ENCODE data around the gene SPATA33.
"Not testable (repeated sequence)": the region's sequence is repeated elsewhere in the genome, so short reads cannot be mapped to it uniquely, and the experiment has no call there.

The SPATA33 gene

DNA sequence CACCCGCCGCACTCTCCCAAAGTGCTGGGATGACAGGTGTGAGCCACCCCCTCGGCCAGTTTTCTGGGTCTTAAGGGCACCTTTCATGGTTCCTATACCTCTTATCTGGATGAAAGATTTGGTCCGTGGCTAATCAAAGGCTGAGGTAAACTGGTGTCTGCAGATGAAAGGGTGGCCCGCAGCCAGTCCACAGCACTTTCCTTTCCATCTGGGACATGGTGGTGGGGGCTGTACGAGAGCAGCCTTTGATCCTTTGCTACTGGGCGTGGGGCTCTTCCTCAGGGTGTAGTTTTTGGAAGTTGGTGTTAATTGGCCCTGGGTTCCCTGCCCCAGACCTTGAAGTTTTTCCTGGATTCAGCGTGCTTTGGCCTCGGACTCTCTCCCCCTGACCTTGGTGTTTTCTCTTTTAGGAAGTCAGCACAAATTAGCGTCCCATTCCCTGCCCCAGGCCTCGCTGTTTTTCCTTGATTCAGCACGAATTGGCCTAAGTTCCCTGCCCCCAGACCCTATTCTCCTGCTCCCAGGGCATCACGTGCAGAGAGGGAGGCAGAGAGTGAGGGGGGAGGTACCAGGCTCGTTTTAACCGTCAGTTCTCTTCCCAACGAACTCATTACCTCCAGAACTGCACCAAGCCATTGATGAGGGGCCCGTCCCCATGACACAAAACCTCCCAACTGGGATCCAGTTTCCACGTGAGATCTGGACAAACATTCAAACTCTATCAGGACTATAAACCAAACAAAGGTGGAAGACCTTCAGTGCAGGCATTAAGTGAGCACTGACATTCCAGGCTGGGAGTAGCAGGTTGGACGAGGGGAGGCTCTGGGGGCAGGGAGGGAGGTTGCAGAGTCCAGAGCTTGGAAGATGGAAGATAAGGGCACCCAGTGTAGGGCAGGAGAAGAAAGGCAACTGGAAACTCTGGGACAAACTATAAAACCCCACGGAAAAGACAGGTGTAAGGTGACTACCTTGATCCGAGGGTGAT lies 32.6 kb upstream of the SPATA33 start:
- no peak for DNase-seq (ENCODE audit: low read depth in 2 of 3, low spot score in 1 of 3)

DNA sequence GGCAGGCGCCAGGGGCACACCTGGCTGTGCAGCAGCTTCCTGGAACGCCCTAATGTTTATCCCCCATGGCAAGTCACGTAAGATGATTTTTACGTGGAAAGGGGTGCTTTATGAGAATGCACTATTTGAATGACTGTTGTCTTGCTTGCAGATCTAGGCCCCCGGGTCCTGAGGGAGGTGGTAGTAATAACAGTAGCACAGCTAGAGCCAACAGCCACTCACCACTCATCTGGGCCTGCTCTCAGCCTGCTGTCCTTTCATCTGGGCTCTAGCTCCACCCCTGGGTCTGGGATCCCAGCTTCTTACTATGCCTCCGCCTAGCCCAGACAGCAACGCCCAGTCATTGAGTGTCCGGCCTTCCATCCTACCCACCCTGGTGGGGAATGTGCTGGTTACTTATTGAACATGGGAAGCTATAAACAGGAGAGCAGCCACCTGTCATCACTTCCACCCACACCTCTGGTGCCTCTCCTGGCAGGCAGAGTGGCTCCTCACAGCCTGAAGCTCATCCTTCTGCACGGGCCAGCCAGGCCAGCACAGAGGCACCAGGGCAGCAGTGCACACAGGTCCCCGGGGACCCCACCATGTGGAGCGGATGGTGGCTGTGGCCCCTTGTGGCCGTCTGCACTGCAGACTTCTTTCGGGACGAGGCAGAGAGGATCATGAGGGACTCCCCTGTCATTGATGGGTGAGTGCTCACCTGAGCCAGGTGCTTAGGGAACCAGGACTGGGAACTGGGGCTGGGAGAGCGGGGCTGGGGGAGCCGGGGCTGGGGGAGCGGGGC lies 27.6 kb upstream of the SPATA33 start:
- no peak for DNase-seq (ENCODE audit: low read depth in 2 of 3, low spot score in 1 of 3)

DNA sequence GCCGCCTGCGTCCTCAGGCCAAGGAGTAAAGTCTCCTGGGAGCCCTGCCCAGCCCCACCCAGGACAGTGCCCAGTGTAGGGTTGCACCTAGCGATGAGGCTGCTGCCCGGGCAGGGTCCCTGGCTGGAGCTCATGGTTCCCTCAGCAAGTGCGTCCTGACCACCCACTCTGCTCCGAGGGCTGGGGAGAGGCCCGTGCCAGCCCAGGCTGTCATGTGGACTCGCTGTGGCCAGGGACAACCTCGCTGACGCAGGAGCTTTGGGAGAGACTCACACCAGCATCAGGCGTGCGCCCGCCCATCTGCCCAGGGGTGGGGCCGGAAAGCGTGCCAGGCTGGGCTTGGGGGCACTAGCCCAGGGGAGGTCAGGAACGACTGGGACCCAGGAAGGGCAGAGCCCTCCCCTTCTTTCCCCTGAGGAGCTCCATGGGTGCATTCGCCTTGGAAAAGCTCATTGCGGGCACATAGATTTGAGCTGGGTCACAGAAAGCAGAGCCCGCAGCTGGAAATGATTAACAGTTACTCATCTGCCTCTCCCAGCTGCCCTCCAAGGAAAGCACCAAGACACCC lies 24.5 kb upstream of the SPATA33 start:
- no peak for DNase-seq (ENCODE audit: low read depth in 2 of 3, low spot score in 1 of 3)

DNA sequence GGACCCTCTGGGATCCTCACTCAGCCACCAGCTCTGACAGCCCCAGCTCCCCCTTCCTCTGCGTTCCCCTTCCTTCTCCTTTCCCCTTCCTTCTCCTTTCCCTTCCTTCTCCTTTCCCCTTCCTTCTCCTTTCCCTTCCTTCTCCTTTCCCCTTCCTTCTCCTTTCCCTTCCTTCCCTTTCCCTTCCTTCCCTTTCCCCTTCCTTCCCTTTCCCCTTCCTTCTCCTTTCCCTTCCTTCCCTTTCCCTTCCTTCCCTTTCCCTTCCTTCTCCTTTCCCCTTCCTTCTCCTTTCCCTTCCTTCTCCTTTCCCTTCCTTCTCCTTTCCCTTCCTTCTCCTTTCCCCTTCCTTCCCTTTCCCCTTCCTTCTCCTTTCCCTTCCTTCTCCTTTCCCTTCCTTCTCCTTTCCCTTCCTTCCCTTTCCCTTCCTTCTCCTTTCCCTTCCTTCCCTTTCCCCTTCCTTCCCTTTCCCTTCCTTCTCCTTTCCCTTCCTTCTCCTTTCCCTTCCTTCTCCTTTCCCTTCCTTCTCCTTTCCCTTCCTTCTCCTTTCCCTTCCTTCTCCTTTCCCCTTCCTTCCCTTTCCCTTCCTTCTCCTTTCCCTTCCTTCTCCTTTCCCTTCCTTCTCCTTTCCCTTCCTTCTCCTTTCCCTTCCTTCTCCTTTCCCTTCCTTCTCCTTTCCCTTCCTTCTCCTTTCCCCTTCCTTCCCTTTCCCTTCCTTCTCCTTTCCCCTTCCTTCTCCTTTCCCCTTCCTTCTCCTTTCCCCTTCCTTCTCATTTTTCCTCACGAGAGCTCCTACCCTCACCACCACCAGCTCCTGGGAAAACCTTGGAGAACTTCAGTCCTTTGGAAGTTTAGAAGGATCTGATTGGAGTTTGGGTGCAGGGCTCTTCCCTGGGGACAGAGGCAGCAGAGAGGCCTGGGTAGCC lies 22.9 kb upstream of the SPATA33 start:
- not testable (repeated sequence) for DNase-seq (ENCODE audit: low read depth in 2 of 3, low spot score in 1 of 3)

DNA sequence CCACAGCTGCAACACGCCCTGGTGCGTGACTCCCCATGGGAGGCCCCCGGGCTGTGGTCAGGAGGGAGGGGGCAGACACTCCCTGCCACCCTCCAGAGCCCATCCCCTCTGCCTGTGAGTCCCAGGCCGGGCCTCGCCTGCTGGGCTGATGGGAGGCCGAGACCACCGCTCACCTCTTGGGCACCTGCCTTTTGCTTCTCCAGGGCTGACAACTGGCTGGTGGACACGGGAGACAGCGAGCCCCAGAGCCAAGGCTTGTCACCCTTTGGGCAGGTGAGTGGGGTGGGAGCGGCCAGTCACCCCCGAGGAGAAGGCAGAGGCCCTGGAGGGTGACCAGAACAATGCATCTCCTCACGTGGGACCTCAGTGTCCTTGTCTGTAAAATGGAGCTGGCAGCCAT lies 21.0 kb upstream of the SPATA33 start:
- DNase-seq (ENCODE audit: low read depth in 2 of 3, low spot score in 1 of 3) = no peak

GRCh38 chr16:89637379-89637778 lies 20.3 kb upstream of the SPATA33 start:
- no peak for DNase-seq (ENCODE audit: low read depth in 2 of 3, low spot score in 1 of 3)

GRCh38 chr16:89638455-89638854 lies 19.2 kb upstream of the SPATA33 start:
- DNase-seq (ENCODE audit: low read depth in 2 of 3, low spot score in 1 of 3) = no peak

- no peak for DNase-seq (ENCODE audit: low read depth in 2 of 3, low spot score in 1 of 3)
Measured at GRCh38 chr16:89639385-89639784, 18.3 kb upstream of the SPATA33 start.

DNA sequence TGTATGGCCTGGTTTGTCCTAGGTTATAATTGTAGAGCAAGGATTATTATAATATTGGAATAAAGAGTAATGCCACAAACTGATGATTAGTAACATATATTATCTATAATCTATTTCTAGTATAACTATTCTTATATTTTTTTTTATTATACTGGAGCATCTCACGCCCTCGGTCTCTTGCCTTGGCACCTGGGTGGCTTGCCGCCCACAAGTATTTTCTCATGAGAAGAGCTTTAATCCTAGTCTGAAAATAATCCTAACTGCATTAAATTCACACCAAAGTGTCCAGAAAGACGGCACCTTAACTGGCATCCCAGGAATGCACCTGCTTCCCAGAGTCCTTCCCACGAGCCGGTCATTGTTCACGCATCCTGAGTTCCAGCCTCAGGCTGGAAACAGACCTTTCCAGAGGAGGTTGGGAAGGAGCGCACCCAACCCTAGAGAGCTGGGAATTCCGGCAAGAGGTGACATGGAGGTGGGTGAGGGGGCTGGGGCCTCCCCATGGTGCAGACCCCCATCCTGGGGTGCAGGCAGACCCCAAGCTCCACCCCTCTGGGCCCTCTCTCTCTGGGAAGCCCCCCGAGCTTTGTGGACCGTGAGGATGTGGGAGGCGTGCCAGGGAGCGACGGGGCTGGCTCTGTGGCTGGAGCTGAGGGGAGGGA lies 16.0 kb upstream of the SPATA33 start:
- no peak for DNase-seq (ENCODE audit: low read depth in 2 of 3, low spot score in 1 of 3)

GRCh38 chr16:89642574-89642973 lies 15.1 kb upstream of the SPATA33 start:
- no peak for DNase-seq (ENCODE audit: low read depth in 2 of 3, low spot score in 1 of 3)

DNA sequence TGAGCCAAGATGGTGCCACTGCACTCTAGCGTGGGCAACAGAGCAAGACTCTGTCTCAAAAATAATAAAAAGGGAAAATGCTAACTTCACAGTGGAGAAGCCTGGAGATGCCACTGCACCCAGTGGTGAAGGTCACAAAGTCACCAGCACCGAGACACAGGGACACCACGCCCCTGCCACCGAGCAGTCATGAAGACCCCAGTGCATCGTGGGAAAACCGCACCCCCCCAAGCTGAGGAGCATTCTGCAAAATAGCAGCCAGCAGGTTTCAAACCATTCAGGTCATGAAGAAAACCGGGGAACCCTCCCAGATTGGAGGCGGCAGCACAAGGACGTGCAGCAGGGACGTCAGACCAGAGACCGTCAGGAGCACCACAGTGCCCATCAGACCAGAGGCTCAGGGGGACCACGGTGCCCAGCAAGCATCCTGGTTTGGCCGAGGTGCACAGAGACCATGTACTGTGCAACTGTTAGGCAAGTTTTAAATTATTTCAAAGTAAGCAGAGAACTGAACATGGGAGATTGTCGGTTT lies 13.8 kb upstream of the SPATA33 start:
- no peak for DNase-seq (ENCODE audit: low read depth in 2 of 3, low spot score in 1 of 3)

DNA sequence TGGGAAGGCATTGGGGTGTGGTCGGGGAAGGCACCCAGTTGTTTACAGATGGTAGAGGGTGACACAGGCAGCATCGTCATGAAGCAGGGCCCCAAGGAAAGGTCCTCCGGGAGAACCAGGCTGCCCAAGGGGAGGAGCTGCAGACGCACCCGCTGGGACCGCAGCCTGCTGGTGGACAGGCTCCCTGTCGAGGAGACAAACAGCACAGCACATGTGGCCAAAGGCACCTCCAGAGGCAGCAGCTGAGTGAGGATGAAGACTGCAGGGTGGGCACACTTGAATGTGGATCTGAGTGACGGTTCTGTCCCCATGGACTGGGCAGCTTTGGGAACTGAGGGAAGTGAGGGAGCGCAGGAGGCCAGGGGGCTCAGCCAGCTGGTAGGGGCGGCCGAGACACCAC lies 12.5 kb upstream of the SPATA33 start:
- no peak for DNase-seq (ENCODE audit: low read depth in 2 of 3, low spot score in 1 of 3)

- DNase-seq (ENCODE audit: low read depth in 2 of 3, low spot score in 1 of 3) = no peak
Measured at GRCh38 chr16:89646270-89646669, 11.4 kb upstream of the SPATA33 start.

DNA sequence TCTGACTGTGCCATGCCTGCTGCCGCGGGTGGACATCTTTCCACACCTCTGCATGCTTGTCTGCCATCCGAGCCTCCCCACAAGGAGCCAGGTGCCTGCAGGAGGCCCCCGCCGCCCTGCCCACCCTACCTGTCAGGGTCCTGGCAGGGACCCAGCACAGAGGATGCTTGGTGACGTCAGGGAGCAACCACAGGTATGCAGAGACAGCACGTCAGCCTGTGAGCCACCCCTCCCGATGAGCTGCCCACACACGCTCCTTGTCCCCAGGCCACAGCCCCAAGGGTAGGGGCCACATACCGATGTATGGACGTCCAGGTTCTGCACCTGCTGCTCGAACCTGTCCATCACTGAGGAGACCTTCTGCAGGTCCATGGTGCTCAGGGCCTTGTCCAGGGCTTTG lies 10.7 kb upstream of the SPATA33 start:
- no peak for DNase-seq (ENCODE audit: low read depth in 2 of 3, low spot score in 1 of 3)

DNA sequence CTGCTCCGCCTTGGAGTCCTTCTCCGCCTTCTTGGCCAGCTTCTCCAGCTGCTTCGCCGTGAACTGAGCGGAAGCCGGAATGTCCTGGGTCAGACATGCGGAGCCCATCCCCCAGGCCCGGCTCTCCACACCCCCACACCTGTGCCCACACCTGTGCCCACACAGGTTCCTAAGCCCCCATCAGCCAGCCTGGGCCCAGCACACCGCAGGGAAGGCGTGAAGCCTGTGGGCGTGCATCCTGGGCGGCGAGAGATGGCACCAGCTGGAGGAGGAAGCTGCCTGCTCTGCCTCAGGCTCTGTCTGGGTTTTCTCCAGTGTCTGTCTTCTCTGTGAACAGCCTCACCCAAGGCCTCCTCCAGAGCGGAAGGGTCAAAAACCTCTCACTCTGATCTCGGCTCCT lies 6.1 kb upstream of the SPATA33 start:
- DNase-seq (ENCODE audit: low read depth in 2 of 3, low spot score in 1 of 3) = no peak

DNA sequence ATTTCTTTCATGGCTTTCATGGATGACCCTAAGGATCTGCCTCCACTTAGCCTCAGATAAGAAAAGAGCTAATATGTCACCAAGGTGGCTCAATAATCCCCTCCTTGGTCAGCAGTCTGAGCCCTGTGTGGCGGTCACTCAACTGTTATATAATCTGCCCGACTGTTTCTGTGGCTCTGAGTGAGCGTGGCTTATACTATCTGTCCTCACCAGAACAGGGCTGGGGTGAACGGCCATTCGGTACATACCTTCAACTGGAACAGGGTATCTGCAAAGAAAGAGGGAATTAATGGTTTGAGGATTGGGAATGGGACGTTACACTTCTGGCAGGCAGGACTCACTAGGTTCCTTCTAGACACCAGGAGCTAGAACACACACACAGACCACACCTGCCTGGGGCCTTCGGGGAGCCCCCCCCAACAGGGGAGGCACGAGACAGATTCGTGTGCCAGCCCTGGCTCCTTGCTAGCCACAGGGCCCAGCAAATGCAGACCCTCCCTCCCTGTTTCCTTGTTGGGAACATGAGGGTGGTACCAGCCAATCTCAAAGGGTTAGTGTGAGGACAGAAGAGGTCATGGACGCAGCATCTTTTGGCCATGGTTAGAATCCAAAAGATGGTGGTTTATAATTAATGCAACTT lies 3.9 kb upstream of the SPATA33 start:
- DNase-seq (ENCODE audit: low read depth in 2 of 3, low spot score in 1 of 3) = no peak

- DNase-seq (ENCODE audit: low read depth in 2 of 3, low spot score in 1 of 3) = no peak
Measured at GRCh38 chr16:89655062-89655643, 2.5 kb upstream of the SPATA33 start.

GRCh38 chr16:89656435-89657121 lies 1.1 kb upstream of the SPATA33 start:
- DNase-seq (ENCODE audit: low read depth in 2 of 3, low spot score in 1 of 3) = no peak

Data from stimulated activated CD4-positive, alpha-beta T cell treated with anti-CD3 and anti-CD28 coated beads, Interleukin-12 subunit alpha, Interleukin-12 subunit beta, amount 100 ng/mL, for 48 hours (primary cell).